ENCODE measurements around the gene KCNG3. TPM values are rescaled to one million over a fixed set of nuclear protein-coding genes. Genes with fewer than 3 reads are reported as not detected.

Gene KCNG3
- total and polyA plus RNA-seq, 8 donors: 0.23 to 0.83 (median 0.74) TPM

DNA sequence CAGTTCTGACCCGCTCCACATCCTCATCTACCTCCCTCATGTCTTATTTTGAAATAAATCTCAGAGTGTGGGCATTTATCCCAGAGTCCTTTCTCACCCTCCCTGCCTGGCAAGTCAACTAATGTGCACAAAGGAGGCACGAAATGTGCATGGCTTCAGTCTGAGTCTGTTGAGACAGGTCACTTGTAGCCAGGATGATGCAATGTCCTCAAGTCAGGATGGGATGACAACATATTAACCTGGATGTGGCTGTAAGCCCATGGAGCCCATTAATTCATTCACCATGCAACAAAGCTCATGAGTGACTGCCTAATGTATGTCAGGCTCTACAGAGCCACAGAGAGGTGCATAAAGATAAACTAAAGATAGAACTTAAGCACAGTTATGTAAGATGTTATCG, 34.5 kb downstream of the KCNG3 start:
- ATAC-seq: no peak
- TF ChIP-seq, protein P1, sequence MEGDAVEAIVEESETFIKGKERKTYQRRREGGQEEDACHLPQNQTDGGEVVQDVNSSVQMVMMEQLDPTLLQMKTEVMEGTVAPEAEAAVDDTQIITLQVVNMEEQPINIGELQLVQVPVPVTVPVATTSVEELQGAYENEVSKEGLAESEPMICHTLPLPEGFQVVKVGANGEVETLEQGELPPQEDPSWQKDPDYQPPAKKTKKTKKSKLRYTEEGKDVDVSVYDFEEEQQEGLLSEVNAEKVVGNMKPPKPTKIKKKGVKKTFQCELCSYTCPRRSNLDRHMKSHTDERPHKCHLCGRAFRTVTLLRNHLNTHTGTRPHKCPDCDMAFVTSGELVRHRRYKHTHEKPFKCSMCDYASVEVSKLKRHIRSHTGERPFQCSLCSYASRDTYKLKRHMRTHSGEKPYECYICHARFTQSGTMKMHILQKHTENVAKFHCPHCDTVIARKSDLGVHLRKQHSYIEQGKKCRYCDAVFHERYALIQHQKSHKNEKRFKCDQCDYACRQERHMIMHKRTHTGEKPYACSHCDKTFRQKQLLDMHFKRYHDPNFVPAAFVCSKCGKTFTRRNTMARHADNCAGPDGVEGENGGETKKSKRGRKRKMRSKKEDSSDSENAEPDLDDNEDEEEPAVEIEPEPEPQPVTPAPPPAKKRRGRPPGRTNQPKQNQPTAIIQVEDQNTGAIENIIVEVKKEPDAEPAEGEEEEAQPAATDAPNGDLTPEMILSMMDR (IDR thresholded peaks at IDR 0.05): no peak
- intact Hi-C loops (cut with DNase I): no loop called here
- WGBS, 2 donors: 86 to 88% methylated on average over 3 of the region's 3 CpGs
- no peak for FAIRE-seq
- H3K4me3 ChIP-seq: no peak overlapping the region
- H3K27ac ChIP-seq: no peak overlapping the region
- H3K27me3 ChIP-seq: no peaks in the 10 kb centered on the region
- no peaks in the 10 kb centered on the region for H3K9me3 ChIP-seq
- no peaks in the 10 kb centered on the region for H3K4me1 ChIP-seq
- no peak for DNase-seq
- no peaks in the 10 kb centered on the region for H3K36me3 ChIP-seq

DNA sequence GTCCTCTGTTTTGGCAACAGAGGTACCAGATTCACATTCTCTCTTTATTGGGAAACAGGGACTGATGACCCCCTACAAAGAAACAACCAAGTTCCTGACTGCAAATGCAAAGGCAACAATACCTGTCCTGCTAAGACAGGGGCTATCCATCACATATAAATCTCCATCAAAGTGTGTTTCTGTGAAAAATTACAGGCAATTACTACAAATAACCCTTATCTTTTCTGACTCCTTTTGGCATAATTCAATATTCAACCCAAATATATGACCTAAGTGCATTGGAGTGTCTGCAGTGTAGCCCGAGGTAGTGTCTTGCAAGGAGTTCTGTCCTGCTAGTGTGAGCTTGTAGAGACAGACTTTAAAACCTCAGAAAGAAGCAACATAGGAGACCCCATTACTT, 35.4 kb downstream of the KCNG3 start:
- FAIRE-seq (no peak), ATAC-seq (no peak), DNase-seq (no peak)
- H3K9me3 ChIP-seq: no peaks in the 10 kb centered on the region
- no peaks in the 10 kb centered on the region for H3K4me1 ChIP-seq
- intact Hi-C loops (cut with DNase I): no loop called here
- H3K4me3 ChIP-seq: no peak overlapping the region
- H3K27me3 ChIP-seq: no peaks in the 10 kb centered on the region
- H3K27ac ChIP-seq: no peak overlapping the region
- no peaks in the 10 kb centered on the region for H3K36me3 ChIP-seq
- 59% methylated on average over 1 of the region's 1 CpG for WGBS, 2 donors
- TF ChIP-seq, protein P1 (IDR thresholded peaks at IDR 0.05): no peak

DNA sequence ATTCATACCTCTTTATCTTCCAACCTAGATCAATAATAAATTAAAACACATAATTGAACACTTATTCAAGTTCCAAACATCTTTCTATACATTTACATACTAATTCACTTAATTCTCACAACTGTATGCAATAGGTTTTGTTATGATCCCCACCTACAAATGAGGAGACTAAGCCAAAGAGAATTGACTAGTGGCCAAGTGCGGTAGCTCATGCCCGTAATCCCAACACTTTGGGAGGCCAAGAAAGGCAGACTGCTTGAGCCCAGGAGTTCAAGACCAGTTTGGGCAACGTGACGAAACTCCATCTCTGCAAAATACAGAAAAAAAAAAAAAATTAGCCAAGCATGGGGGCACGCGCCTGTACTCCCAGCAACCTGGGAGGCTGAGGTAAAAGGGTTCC, 36.8 kb downstream of the KCNG3 start:
- 82 to 90% methylated on average over 6 of the region's 6 CpGs for WGBS, 2 donors

DNA sequence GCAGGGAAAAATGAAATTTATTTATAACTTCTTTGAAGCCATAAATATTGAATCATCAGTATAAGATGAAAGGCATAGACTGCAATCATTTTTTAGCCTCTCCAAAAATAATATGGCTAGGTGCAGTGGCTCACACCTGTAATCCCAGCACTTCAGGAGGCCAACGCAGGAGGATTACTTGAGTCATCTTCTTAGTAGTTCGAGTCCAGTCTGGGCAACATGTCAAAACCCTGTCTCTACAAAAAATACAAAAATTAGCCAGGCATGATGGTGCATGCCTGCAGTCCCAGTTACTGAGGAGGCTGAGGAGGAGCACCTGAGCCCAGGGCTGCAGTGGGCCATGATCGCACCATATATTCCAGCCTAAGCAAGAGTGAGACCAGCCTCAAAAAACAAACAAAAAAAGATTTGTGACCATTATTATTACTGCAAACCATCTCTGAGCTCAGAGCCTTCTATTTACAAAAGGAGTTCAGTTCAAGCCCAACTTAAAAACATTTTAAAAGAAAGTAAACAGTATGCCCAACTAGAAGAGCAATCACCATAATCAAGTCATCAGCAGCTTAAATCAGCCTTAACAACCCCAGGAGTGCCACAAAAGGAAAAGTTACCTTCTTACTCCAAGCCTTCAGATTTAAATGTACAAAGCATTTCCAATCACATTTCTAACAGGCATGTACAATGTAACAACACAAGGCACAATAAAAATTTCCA, 37.5 kb downstream of the KCNG3 start:
- TF ChIP-seq, protein P1 (IDR thresholded peaks at IDR 0.05): no peak
- FAIRE-seq (no peak), DNase-seq (no peak), ATAC-seq (no peak)
- H3K9me3 ChIP-seq: no peaks in the 10 kb centered on the region
- no peaks in the 10 kb centered on the region for H3K36me3 ChIP-seq
- H3K27me3 ChIP-seq: no peaks in the 10 kb centered on the region
- no peaks in the 10 kb centered on the region for H3K4me1 ChIP-seq
- no peak overlapping the region for H3K4me3 ChIP-seq
- intact Hi-C loops (cut with DNase I): no loop called here
- no peak overlapping the region for H3K27ac ChIP-seq
- 76 to 87% methylated on average over 3 of the region's 3 CpGs for WGBS, 2 donors

More for the DNA sequence above, 36.8 kb downstream of the KCNG3 start:
- FAIRE-seq (no peak), DNase-seq (no peak), ATAC-seq (no peak)
- Histone ChIP-seq H3K4me1 (no peaks in the 10 kb centered on the region), H3K27me3 (no peaks in the 10 kb centered on the region), H3K27ac (no peak overlapping the region), H3K36me3 (no peaks in the 10 kb centered on the region), H3K9me3 (no peaks in the 10 kb centered on the region), H3K4me3 (no peak overlapping the region)
- intact Hi-C loops (cut with DNase I): no loop called here
- TF ChIP-seq, protein P1 (IDR thresholded peaks at IDR 0.05): no peak

DNA sequence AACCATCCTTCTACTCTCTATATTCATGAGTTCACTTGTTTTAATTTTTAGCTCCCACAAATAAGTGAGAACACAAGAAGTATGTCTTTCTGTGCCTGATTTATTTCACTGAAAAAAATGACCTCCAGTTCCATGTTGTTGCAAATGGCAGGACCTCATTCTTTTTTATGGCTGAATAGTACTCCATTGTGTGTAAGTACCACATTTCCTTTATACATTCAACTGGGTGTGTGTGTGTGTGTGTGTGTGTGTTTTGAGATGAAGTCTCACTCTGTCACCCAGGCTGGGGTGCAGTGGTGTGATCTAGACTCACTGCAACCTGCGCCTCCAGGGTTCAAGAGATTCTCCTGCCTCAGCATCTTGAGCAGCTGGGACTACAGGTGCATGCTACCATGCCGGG, 41.2 kb downstream of the KCNG3 start:
- Histone ChIP-seq H3K27me3 (no peaks in the 10 kb centered on the region), H3K4me3 (no peak overlapping the region), H3K36me3 (no peaks in the 10 kb centered on the region), H3K9me3 (no peaks in the 10 kb centered on the region), H3K4me1 (no peaks in the 10 kb centered on the region), H3K27ac (no peak overlapping the region)
- intact Hi-C loops (cut with DNase I): no loop called here
- no peak for ATAC-seq
- 58 to 75% methylated on average over 2 of the region's 2 CpGs for whole genome bisulfite sequencing, 2 donors
- no peak for DNase-seq
- TF ChIP-seq, protein P1 (IDR thresholded peaks at IDR 0.05): no peak
- FAIRE-seq: no peak
